Esophagus squamous epithelium (tissue), 5 donors: Measurements from ENCODE around the gene ADGRG2. TPM values are rescaled to one million over a fixed set of nuclear protein-coding genes. Genes with fewer than 3 reads are reported as not detected.

Experiments used
- DNase-seq: peaks from one replicate; lab custom pipeline; 2025; lab: John Stamatoyannopoulos, UW
- H3K27ac ChIP-seq, 4 donors: fragments of 200-600 bp; sonication (generic); one replicate each; pipeline ENCODE4 v1.5.1; 2016 to 2019; ENCODE audit warnings: mild to moderate bottlenecking in 1 of 4
- H3K27me3 ChIP-seq, 4 donors: fragments of 200-600 bp; sonication (generic); 1 replicate in 3 of 4; 2 replicates in 1 of 4; pipeline versions ENCODE4 v1.5.1 to v1.6.0; 2017 to 2021; ENCODE audit warnings: antibody characterized with exemption in 1 of 4
- H3K36me3 ChIP-seq, 3 donors: fragments of 200-600 bp; sonication (generic); one replicate each; pipeline ENCODE4 v1.5.1; 2016 to 2019
- H3K4me1 ChIP-seq, 3 donors: fragments of 200-600 bp; sonication (generic); one replicate each; pipeline ENCODE4 v1.5.1; 2017 to 2019
- H3K4me3 ChIP-seq, 4 donors: fragments of 200-600 bp; sonication (generic); 1 replicate in 3 of 4; 2 replicates in 1 of 4; pipeline ENCODE4 v1.5.1; 2016 to 2019; ENCODE audit warnings: mild to moderate bottlenecking in 2 of 4, moderate library complexity in 1 of 4
- H3K9me3 ChIP-seq, 3 donors: fragments of 200-600 bp; sonication (generic); one replicate each; pipeline ENCODE4 v1.5.1; 2016 to 2019
- CTCF ChIP-seq, 6 experiments: fragments of 450-650 bp in 4 of 6; fragments of 200-600 bp in 2 of 6; sonication (generic) in 2 of 6; IDR thresholded peaks; one replicate each; pipeline ENCODE4 v1.5.1; 2016 to 2019; ENCODE audit warnings: antibody characterized with exemption in 6 of 6, mild to moderate bottlenecking in 4 of 6, moderate library complexity in 4 of 6
- POLR2A ChIP-seq, 4 donors: fragments of 450-650 bp; IDR thresholded peaks; one replicate each; pipeline ENCODE4 v1.6.1; 2017; ENCODE audit warnings: antibody characterized with exemption in 4 of 4, mild to moderate bottlenecking in 4 of 4, moderate library complexity in 3 of 4
- WGBS, 2 donors: methylation state at CpG; one replicate each; pipeline ENCODE4 v1.1.5; 2018; 5-methylcytosine and 5-hydroxymethylcytosine counted together
- intact Hi-C: fragments of 100-400 bp; cut with DNase I; formaldehyde crosslinking; loops from one replicate; pipeline ENCODE4 v1.15.0; 2022
- total RNA-seq, 4 donors: library from RNA; depleted of rRNA; stranded (reverse); fragments of >200 nt; gene quantifications; one replicate each; pipeline ENCODE4 v1.1.0, GENCODE V29; 2016
- donor health status: DM: yes; HTN: yes; CAD: no.

The ADGRG2 gene
- total RNA-seq, 4 donors from 2014 or later: 0.15 to 1.1 (median 0.56) TPM

GRCh38 chrX:18946157-18946556 lies 176.1 kb downstream of the ADGRG2 start:
- H3K9me3 ChIP-seq: no peaks in the 10 kb centered on the region
- no peak overlapping the region for H3K4me3 ChIP-seq
- 85 to 96% methylated on average over 4 of the region's 6 CpGs for WGBS, 2 donors
- H3K4me1 ChIP-seq: no peaks in the 10 kb centered on the region
- H3K27ac ChIP-seq: no peak overlapping the region
- H3K27me3 ChIP-seq: no peaks in the 10 kb centered on the region
- no peak for DNase-seq
- intact Hi-C loops: no loop called here
- H3K36me3 ChIP-seq: peaks cover 0 to 66% (median 0%) of the 10 kb centered on the region in 3 donors
- TF ChIP-seq POLR2A (IDR thresholded peaks at IDR 0.05): no peak
- TF ChIP-seq CTCF (IDR thresholded peaks at IDR 0.05): no peak

GRCh38 chrX:18945483-18945882 lies 176.8 kb downstream of the ADGRG2 start:
- Histone ChIP-seq H3K9me3 (no peaks in the 10 kb centered on the region), H3K4me1 (no peaks in the 10 kb centered on the region), H3K36me3 (peaks cover 0 to 66% (median 0%) of the 10 kb centered on the region in 3 donors), H3K27ac (no peak overlapping the region), H3K4me3 (no peak overlapping the region), H3K27me3 (no peaks in the 10 kb centered on the region)
- no peak for DNase-seq
- WGBS, 2 donors: 77 to 100% methylated on average over 2 of the region's 2 CpGs
- no peak for TF ChIP-seq CTCF (IDR thresholded peaks at IDR 0.05)
- no peak for TF ChIP-seq POLR2A (IDR thresholded peaks at IDR 0.05)
- intact Hi-C loops: no loop called here

GRCh38 chrX:18944482-18944881 lies 177.8 kb downstream of the ADGRG2 start:
- Histone ChIP-seq H3K4me1 (no peaks in the 10 kb centered on the region), H3K27me3 (no peaks in the 10 kb centered on the region), H3K9me3 (no peaks in the 10 kb centered on the region), H3K4me3 (no peak overlapping the region), H3K36me3 (peaks cover 0 to 64% (median 0%) of the 10 kb centered on the region in 3 donors), H3K27ac (no peak overlapping the region)
- intact Hi-C loops: no loop called here
- TF ChIP-seq POLR2A (IDR thresholded peaks at IDR 0.05) (no peak), CTCF (IDR thresholded peaks at IDR 0.05) (no peak)
- 70 to 83% methylated on average over 2 to 4 of the region's 4 CpGs for WGBS, 2 donors
- no peak for DNase-seq

GRCh38 chrX:18941896-18942295 lies 180.4 kb downstream of the ADGRG2 start:
- 83 to 100% methylated on average over 1 to 2 of the region's 2 CpGs for WGBS, 2 donors
- H3K4me1 ChIP-seq: no peaks in the 10 kb centered on the region
- H3K4me3 ChIP-seq: no peak overlapping the region
- TF ChIP-seq CTCF (IDR thresholded peaks at IDR 0.05) (no peak), POLR2A (IDR thresholded peaks at IDR 0.05) (no peak)
- no peak for DNase-seq
- no peaks in the 10 kb centered on the region for H3K27me3 ChIP-seq
- H3K27ac ChIP-seq: no peak overlapping the region
- intact Hi-C loops: no loop called here
- no peaks in the 10 kb centered on the region for H3K9me3 ChIP-seq
- H3K36me3 ChIP-seq: peaks cover 0 to 63% (median 0%) of the 10 kb centered on the region in 3 donors

Other genes starting within 250 kb of the ADGRG2 start
- 10 to 100 TPM; 10.1 to 21.2 (median 13.5) TPM for gene PHKA2, start 138.4 kb downstream of the ADGRG2 start, total RNA-seq
- gene PDHA1, start 221.5 kb upstream of the ADGRG2 start, total RNA-seq: 100 to 1,000 TPM in 1 of 4 donors, 10 to 100 TPM in 3; 48.8 to 121 (median 66.5) TPM